GM03348 (cell line): ENCODE data around the gene LPAR1.

Source experiments
- DNase-seq: peaks from one replicate; pipeline ENCODE4 v3.0.0; 2012; ENCODE audit warnings: low spot score

LPAR1 gene

GRCh38 chr9:110919050-110919435, 119.2 kb downstream of the LPAR1 start:
- DNase-seq = no peak

- DNase-seq = no peak
Observed at GRCh38 chr9:110918316-110919049, 119.8 kb downstream of the LPAR1 start.

DNA sequence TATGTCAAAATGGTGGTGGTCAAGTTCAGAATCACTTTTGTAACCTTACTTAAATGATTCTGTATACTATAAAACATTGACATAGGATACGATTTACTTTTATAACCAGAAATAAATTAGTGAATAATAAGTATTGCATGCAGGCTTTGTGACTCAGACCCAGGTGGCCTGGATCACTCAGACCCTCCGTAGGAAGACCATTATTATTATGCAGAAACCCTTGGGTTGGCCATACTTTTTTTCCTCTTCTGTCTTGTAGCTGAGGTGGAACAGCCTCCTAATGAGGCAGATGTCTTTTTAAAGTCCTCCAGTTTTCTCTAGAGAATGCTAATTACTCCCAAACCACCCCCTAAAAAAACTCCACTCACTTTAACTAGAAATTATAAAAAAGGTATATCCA, 121.9 kb downstream of the LPAR1 start:
- DNase-seq = no peak

DNA sequence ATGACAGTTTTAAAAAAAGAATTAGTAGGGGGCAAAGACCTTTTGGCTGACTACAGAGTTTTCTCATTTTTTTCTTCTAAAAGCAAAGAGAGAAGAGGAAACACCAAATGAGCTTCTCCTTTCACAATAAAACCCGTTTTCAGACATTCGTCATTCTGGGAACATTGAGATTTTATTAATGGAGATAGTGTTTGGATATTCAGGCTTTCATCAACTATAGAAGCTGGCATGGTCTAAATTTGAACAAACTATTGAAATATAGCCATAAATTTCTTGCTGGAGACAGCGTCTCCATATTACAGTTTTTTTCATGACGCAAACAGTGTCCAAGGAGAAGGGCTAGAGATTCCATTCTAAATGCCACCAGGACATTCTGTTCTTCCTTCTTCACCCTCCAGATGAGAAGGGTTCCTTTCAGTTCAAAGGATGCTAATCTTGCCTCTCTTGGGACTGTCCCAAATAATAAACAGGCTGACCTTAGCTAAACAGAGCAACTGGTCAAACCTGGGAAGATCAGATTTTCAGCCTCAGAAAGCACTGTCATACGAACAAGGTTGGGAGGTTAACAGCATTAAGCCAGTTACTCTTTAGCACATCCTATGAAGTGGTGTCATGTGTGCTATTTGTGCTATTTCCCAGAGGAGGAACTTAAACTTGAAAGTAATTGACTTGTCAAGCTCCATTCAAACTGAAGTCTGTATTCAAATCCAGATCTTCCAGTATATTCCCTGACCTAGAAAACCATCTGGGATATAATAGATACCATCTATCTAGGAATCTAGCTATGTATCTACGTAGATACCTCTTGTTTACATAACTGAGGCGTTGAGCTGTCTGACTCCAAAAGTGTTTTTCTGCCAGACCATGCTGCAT, 125.6 kb downstream of the LPAR1 start:
- DNase-seq = no peak

GRCh38 chr9:110911659-110912418, 126.4 kb downstream of the LPAR1 start:
- no peak for DNase-seq

GRCh38 chr9:110908894-110909293, 129.4 kb downstream of the LPAR1 start:
- no peak for DNase-seq

DNA sequence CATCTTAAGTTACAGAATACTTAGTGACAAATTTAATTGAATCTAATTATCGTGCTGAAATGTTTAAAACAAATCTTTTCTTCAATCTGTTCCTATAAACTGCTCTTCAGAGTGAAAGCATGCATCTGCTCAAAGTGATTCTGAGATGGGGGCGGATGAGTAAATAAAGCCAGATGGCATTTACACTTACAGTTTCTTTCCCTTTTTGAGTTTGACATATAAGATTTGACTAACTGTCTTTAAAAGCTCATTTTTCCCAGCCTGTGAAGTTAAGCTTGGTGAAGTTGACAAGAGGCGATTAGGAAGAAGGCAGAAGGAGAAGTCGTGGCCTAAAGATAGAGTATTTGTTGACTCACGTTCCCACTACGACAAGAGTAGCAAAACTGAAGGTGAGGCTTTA, 137.4 kb downstream of the LPAR1 start:
- no peak for DNase-seq

GRCh38 chr9:110900456-110900855, 137.8 kb downstream of the LPAR1 start:
- DNase-seq = no peak

DNA sequence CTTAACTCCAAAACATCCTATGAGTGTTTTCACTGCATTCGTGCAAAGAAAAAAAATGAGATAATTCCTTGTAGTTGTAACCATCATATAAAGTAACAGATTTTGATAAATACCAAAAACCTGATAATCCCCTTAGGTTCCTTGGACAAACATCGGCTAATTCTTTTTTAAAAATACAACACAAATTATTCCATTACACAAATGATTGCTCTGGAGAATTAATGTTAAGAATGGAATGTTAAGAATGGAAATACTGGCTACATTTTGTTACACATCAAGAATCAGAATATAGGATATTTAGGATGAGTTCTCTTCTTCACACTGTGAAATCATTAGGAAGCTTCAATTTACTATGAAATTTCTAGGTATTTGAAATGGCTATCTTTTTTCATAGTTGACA, 139.4 kb downstream of the LPAR1 start:
- no peak for DNase-seq

- DNase-seq = no peak
Observed at GRCh38 chr9:110898358-110898757, 139.9 kb downstream of the LPAR1 start.

GRCh38 chr9:110897943-110898342, 140.3 kb downstream of the LPAR1 start:
- peak; percentile 15 for DNase-seq

- no peak for DNase-seq
Observed at GRCh38 chr9:110895147-110895905, 142.9 kb downstream of the LPAR1 start.

GRCh38 chr9:110894731-110895130, 143.5 kb downstream of the LPAR1 start:
- no peak for DNase-seq

DNA sequence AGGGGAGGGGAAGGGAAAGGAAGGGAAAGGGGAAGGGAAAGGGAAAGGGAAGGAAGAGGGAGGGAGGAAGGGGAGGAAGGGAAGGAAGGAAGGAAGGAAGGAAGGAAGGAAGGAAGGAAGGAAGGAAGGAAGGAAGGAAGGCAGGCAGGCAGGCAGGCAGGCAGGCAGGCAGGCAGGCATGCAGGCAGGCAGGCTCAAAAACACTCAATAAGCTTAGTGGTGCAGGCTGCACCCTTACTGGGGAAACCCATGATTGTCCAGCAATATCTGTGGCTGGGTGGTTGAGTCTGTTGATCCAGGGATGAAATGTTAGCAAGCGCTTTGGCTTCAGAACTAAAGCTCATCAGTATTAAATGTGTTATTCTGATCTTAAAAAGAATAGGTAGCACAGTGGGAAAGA, 145.6 kb downstream of the LPAR1 start:
- no peak for DNase-seq

- peak; percentile 36 for DNase-seq
Observed at GRCh38 chr9:110891760-110892159, 146.5 kb downstream of the LPAR1 start.

GRCh38 chr9:110890416-110890815, 147.9 kb downstream of the LPAR1 start:
- DNase-seq = peak; percentile 7

DNA sequence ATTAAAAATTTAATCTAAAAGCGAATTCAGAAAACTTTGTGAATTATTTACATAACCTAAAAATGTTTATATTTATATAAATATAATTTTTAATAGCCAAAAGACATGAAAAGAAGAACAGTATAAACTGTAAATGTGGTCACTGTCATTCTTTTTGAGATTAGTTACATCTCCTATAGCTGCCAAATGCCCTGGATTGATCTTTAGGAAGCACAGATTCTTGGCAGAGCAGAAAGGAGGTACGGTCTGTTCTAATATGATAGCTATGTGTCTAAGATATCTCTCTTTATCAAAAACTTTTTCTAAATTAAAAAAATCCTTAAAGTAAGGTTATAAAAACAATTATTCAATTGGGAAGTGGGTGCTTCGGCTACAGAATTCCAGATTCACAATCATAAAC, 151.0 kb downstream of the LPAR1 start:
- DNase-seq = no peak

- peak; percentile 47 for DNase-seq
Observed at GRCh38 chr9:110886832-110887231, 151.4 kb downstream of the LPAR1 start.

DNA sequence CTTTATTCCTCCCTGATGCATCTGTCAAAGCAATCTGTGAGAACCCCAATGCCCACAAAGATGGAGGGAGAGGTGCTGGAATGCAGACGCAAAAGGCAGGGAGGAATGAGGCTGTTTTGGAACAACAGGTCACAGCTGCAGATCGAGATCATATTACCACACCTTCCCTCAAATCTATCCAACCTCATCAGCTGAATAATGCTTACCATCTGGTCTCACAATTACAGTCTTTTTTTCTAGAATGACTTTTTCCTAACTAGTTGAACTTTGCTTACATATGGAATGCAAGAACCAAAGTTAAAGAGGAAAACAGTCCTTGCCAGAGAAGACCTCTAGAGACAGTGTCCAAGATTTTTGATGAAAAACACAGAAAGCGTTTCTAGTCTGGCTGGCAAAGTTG, 158.1 kb downstream of the LPAR1 start:
- DNase-seq = peak; percentile 52

DNA sequence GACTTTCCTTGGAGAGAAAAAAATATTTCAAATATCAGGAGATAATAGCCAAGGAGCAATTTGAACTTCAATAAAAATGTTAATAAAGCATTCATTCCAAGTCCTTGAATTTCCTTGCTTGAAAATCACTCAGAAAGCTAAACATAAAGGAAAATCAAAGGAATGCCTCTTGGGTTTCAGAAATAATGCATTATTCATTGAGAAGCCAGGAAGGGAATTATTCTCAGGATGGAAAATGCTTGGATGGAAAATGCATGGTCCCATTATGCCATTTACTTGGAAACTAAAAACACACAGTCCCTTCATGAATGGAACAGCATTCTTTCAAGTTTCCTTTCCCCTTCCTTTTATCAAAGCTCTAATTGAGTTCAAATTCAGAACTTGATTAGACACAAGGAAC, 160.9 kb downstream of the LPAR1 start:
- DNase-seq = no peak

- no peak for DNase-seq
Observed at GRCh38 chr9:110876929-110877328, 161.3 kb downstream of the LPAR1 start.
